AG08396 (cell line): ENCODE results near the gene ELF1.
"Not testable (repeated sequence)": the region's sequence is repeated elsewhere in the genome, so short reads cannot be mapped to it uniquely, and the experiment has no call there.

Experiments
- DNase-seq: peaks from one replicate; pipeline ENCODE4 v3.0.0; 2012; ENCODE audit warnings: low spot score, mixed read lengths

Gene ELF1

DNA sequence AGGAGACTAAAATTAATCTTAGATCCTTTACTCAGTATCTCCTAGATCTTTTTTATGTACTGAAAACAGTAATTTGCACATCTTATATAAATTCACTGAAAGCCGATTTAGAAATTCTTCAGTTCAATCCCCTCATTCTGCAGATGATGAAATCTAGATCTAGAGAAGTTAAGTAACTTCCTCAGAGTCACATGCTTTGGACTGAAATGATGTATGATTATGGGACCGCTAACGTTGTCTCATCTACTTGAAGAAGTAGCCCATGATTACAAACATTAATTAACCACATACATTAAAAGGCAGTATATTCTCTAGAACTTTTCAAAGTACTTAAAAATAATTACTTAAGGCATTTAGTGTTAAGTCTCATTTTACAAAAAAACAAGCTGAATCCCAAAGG is 37.8 kb downstream of the ELF1 start:
- no peak for DNase-seq

DNA sequence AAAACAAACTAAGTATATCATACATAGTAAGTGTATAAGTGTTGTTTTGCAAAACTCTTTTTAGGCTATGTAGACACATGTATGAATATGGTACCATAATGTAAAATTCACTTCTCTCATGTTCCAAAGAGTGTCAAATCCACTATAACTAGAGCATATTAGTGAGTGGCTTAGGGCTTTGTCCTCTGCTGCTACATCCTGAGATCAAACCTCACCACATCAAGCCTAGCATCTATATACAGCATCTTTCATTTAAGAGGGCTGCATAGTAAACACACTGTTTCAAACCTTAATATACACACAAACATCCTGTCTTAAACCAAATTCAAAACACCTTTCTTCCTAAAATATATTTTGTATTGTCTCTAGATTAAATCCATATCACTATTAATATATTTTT is 38.7 kb downstream of the ELF1 start:
- DNase-seq = no peak

DNA sequence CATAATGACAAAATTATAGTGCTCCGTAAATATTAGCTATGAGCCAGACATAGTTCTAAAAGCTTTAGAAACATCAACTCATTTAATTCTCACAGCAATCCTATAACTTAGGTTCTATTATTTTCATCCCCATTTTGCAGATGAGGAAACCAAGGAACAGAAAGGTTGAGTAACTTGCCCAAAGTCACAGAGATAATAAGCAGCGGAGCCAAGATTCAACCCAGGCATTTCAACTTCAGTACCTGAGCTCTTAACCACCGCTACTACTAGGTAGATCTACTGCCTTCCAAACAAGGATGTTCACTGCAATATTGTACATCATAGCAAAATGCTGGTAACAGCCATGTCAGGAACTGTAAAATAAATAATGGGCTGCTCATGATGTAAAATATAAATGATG is 39.9 kb downstream of the ELF1 start:
- DNase-seq = no peak

DNA sequence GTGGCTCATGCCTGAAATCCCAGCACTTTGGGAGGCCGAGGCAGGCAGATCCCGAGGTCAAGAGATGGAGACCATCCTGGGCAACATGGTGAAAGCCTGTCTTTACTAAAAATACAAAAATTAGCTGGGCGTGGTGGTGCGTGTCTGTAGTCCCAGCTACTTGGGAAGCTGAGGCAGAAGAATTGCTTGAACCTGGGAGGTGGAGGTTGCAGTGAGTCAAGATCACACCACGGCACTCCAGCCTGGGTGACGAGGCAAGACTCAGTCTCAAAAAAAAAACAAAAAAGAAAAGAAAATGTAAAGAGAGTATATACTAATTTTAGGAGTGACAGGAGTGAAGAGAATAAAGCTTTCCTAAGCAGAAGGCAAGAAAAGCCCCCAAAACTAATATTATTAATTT is 41.0 kb downstream of the ELF1 start:
- not testable (repeated sequence) for DNase-seq

DNA sequence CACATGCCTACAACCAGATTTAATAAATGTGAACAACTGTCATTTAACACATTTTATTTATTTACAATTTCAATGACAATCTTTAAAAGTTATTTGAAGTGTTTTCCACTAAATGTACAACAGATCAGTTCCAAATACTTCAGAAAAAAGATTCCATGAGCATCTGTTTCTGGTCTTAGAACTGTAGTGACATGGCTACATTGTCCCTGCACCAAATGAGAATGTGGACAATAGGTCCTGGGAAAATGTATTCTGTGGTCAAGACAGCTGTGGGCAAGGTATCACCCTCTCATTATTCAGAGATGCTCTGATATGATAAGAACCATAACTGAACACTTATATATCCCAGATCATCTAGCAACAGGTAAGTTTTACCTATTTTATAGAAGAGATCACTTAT is 43.7 kb downstream of the ELF1 start:
- no peak for DNase-seq

DNA sequence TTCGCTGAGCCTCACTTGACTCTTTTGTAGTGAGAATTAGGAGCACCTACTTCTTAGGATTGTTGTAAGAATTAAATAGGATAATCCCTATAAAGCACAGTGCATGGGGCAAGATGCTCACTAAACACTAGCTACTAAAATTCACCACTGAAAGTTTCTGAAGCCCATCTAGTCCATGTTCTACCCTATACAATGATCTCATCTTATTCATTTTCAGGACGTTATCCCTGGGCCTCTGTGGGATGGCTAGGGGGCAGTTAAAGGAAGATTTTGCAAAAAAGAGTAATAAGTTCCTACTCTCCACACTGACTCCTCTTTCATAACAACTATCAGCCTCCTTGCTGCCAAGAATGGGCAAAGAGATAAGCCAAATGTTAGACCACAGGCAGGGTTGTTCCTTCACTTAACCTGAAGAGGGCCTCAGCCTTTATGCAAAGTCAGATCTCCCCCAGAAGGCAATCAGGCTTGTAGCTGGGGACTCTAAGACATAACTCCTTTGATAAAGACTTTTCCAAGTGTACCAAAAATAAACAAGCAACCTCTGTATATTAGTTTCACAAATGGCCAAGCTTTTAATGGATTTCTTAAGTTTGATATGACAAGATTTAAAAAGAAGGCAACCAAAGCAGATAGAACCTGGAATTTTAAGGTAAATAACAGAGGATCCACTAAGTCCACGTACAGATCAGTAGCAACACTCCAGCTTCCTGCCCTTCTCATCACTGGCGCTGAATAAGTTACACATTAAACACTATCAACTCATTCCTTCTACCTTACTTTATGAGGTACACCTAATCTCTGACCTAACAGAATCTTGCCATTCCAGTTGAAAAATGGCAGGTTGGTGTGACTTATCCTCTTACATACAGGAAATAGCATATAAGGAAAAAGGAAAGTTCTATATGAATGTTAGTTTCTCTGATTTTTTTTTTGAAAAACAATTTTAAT is 44.4 kb downstream of the ELF1 start:
- peak; percentile 43 for DNase-seq

DNA sequence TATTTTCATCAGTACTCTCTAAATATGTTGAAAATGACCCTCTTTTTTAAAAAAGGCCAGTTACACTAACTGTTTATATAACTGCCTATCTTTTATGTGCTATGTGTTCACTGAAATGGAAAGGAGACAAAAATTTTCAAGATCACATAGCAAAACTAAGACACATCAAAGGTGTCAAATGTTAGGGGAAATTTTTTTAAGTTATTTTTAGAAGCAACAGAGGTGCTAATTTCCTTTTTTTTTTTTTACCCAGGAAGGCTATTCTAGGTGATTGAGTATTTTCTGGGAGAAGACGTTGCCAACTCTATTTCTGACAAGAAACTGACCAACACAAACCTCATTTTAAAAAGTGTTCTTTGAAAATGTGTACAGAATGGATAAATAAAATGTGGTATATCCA is 45.7 kb downstream of the ELF1 start:
- no peak for DNase-seq

DNA sequence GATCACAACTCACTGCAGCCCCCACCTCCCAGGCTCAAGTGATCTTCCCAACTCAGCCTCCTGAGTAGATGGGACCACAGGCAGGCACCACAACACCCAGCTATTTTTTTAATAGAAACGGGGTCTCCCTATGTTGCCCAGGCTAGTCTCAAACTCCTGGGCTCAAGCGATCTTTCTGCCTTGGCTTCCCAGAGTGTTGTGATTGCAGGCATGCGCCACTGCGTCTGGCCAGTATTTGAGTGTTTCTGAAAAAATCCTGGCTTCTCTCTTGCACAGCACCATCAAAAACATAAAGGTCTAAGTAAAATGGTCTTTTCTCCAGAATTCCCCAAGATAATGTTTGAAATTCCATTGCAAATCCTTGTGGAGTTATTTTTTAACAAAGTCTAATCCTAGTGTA is 47.8 kb downstream of the ELF1 start:
- no peak for DNase-seq

DNA sequence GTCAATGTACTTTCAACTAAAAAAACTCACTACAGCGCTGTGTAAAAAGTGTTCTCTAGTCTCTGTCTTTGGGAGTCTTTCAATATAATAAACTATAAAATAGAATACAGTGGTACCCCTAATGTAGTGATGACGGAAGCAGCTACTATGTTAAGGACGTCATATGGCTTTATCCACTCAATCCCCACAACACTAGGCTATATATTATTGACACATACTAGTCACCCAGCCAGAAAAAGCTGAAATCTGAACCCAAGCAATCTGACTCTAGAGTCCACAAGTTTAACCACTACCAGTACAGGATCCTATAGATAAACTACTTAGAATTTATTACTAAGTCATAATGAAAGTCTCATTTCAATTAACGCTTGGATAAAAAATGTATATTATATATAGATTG is 48.3 kb downstream of the ELF1 start:
- DNase-seq = no peak

DNA sequence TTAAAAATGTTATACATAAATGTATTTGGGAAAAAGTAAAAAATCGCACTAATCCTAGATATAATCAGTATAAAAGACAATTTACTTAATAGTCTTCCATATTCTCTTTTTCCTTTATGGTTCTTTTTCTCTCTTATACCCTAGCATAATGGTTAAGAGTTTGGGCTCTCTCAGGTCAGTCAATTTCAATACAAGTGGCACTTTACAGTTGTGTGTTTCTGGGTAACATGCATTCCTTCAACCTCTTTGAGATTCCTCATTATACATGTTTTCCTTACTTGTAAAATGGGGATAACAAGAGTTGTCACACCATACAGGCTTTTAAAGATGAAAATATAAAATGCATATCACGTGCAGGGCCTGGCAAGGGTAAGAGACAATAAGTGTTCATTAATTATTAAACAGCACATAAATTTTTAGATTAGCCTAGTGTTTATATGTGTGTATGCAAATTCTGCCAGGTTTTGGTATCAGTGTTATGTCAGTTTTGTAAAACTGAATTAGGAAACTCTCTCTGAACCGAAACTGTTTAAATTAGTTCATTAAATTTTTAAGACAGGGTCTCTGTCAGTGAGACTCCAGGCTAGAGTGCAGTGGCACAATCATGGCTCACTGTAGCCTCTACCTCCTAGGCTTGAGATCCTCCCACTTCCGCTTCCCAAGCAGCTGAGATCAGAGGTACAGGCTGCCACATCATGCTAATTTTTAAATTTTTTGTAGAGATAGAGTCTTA is 49.8 kb downstream of the ELF1 start:
- DNase-seq = no peak

DNA sequence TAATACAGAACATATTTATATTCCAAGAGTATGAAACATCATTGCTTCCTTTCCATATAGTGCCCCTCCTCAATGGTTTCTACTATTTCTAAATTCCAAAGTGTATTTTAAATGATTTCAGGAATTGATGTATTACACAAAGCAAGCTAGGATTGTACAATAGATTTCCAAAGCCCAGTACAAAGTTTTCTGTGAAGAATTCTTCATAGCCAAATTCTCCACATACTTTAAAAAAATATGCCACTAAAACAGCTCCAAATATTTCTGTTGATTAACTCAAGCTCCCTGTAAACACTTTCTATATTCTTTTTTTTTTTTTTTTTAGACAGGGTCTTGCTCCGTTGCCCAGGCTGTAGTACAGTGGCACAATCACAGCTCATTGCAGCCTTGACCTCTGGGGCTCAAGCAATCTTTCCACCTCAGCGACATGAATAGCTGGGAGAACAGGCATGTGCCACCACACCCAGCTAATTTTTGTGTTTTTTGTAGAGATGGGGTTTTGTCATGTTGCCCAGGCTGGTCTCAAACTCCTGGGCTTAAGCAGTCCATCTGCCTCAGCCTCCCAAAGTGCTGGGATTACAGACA is 50.6 kb downstream of the ELF1 start:
- DNase-seq = no peak

DNA sequence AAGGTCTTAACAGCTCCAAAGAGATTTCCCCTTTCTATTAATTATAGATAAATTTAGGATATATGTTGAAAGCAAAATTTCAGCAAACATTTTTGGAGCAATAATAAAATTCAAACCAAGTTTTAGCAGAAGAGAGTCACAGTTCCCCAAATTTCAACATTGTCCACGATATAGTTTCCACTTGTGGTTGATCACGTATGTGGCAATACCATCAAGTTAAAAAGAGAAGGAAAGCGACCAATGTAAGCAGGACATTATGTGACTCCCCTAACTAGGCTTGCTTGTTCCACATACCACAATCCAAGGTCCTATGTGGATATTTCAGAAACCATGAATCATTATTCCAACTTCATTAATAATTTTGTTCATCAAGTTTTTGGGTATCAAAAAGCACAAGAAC is 52.8 kb downstream of the ELF1 start:
- DNase-seq = no peak

DNA sequence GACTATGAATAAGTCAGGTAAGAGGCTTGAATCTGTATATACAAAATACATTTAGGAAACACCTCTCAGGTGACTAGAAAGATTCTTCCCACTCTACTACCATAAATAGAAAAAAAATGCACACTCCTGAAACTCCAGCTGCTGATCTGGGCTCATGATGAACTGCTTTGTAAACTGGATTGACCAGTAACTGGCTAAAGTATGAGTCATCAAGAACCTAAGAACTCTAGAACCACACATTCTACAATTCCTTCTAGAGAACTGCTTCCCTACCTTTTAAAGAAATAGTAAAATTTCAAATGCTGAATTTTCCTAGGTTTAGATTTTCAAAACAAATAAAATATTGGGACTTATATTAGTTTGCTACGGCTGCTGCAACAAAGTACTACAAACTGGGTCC is 55.2 kb downstream of the ELF1 start:
- DNase-seq = peak; percentile 51

DNA sequence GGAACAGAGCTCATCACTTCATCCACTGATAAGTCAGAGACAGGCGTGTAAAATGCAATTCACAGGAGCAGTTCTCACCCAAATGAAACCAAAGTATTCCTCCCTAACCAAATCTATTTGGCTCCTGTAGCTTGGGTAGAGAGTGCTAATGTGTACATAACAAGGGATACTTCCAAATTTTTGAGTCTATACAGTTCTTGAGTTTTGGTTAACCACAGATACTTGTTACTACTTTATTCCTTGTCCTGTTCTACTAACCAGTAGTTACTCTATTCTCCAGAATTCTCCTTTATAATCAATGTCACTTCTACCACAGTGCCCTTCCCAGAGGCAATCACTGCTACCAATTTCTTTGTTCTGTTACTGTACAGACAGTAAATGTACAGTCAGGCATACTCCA is 57.3 kb downstream of the ELF1 start:
- DNase-seq = no peak

DNA sequence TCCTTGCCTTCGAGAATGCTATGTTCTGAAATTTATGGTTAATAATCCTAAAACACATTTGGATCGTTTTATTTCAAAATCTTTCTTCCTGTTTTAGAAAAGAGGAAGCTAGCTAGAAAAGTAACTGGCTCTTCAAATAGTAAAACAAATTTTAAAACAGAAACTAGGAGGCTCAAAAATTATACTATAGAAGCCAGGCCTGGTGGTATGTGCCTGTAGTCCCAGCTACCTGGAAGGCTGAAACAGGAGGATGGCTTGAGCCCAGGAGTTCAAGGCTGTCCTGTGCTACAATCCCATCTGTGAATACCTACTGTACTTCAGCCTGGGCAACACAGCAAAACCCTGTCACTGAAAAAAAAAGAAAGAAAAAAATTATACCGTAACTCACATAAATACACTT is 57.9 kb downstream of the ELF1 start:
- no peak for DNase-seq

DNA sequence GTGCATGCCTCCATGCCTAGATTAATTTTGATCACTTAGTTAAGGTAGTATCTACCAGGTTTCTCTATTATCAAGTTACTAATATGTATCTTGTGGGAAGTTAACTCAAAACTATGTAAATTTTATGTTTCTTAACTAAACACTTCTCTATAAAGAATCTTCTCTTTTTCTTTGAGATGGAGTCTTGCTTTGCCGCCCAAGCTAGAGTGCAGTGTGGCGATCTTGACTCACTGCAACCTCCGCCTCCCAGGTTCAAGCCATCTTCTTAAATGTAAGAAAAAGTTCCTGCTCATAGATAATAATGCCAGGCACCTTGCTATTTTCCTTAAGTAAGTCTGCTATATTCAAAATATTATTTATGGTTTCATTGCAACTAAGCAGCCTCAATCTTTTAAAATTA is 58.4 kb downstream of the ELF1 start:
- no peak for DNase-seq

DNA sequence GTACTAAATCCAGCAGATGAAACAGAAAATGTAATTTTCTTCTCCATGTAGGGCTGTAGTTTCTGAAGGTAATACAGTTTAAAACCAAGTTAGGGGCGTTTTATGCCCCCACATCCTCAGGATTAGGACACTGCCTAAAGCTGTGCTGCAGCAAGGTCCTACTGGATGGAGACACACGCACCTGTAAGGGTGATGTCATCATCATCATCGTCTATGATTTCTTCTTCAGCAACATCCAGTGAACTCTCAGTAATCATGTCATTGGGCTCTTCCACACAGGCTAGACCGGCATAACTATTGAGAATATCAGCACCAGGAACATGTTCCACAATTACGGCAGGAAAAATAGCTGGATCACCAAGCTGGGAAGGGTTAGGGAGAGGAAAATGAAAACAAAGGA is 60.5 kb downstream of the ELF1 start:
- DNase-seq = no peak

DNA sequence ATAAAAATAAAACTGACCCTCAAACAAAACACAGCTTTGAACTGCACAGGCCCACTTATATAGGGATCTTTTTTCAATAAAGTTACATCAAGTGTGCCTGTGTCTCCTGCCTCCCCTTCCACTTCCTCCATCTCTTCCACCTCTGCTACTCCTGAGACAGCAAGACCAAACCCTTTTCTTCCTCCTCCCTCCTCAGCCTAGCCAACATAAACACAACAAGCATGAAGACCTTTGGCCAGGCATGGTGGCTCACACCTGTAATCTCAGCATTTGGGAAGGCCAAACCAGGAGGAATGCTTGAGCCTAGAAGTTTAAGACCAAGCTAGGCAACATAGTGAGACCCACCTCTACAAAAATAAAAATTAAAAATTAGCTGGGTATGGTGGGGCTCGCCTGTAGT is 72.6 kb downstream of the ELF1 start:
- no peak for DNase-seq

DNA sequence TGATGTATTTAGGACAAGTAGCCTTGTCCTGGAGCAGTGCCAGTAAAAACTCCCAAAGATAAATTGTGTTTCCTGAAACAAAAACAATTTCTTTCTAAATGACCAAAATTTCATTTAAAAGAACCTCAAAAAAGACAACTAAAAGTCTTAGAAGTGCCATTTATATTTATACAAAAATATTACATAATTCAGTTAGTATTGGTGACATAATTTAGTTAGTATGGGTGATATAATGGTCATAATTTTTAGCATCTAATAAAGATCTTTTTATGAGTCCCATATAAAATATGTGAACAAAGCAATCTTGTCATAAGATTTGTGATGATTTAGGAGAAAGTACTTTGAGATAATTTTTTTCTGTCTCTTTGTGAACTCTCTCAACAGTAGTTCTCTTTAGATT is 76.0 kb downstream of the ELF1 start:
- no peak for DNase-seq

DNA sequence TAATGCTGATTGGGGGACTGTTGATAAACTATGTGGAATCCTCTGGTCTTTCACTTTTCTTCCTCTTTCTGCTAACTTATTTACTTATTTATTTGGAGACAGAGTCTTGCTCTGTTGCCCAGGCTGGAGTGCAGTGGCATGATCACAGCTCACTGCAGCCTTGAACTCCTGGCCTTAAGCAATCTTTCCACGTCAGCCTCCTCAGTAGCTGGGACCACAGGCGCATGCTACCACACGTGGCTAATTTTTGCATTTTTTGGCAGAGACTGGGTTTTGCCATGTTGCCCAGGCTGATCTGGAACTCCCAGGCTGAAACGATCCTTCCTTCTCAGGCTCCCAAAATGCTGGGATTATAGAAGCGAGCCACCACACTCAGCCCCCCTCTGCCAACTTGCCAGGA is 77.5 kb downstream of the ELF1 start:
- no peak for DNase-seq

DNA sequence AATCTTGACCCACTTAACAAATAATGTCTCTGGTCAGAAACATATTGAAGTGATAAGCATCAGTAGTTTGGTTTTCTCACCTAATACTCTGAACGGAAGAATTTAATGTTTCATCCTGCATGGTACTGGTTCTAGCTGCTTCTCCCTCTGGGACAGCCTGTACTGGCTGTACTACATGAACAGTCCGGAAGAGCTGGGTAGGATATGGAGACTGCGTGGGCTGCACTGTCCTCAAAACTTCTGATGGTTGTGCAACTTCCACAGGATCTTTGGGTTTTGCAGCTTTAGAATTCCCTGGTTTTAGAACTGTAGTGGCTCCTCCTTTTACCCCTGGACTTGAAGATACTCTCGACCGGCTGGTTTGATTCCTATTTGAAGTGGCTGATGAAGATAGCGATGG is 78.3 kb downstream of the ELF1 start:
- DNase-seq = no peak

DNA sequence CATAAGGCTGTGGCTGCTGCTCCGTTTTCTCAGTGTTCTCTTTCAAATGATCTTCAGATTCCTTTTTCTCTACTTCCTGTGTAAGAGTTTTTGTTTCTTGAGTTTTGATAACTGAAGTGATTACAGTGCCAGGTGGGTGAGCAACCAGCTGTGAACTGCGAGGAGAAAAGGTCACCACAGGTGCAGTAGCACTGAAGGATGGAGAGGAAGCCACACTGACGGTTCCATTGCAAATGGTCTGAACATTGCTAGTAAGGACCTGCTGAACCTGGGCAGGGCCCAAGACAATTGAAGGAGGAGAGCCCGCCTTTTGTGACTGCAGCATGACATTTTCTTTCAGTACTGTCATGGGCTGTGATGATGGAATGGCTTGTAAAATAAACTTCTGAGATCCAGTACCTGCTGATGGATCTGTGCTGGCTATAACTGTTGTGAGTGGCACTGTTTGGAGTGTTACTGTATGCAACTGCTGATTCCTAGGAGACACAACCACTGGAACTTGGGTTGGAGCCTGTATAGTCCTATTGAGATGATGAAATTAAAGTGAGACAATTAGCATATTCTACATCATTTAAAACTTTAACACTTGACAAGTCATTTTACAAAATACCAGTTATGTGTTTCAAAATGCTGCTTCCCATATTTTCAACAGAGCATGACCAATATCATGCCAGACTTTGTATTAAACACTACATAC is 85.5 kb downstream of the ELF1 start:
- no peak for DNase-seq

DNA sequence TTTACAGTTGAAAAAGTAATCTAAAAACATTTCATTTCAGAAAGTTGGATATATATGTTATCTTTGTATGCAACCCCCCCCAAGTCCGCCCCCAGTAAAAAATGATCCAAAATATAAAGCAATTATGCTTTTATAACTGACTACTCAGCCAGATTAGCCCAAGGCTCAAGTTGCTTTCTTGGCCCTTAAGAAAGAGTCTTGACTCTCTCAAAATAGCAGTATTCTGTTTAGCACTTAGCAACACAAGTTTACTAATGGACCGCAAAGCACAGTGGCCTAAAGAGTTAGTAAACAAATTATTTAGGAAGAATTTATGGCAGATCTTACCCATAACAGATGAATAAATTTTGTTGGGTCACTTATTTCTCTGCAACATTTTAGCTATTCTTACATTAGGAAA is 86.9 kb downstream of the ELF1 start:
- DNase-seq = no peak
